ENCODE data around the gene NRN1L. TPM values are rescaled to one million over a fixed set of nuclear protein-coding genes. Genes with fewer than 3 reads are reported as not detected.

The NRN1L gene
- total RNA-seq, 1 donor from 2014 or later = not detected

DNA sequence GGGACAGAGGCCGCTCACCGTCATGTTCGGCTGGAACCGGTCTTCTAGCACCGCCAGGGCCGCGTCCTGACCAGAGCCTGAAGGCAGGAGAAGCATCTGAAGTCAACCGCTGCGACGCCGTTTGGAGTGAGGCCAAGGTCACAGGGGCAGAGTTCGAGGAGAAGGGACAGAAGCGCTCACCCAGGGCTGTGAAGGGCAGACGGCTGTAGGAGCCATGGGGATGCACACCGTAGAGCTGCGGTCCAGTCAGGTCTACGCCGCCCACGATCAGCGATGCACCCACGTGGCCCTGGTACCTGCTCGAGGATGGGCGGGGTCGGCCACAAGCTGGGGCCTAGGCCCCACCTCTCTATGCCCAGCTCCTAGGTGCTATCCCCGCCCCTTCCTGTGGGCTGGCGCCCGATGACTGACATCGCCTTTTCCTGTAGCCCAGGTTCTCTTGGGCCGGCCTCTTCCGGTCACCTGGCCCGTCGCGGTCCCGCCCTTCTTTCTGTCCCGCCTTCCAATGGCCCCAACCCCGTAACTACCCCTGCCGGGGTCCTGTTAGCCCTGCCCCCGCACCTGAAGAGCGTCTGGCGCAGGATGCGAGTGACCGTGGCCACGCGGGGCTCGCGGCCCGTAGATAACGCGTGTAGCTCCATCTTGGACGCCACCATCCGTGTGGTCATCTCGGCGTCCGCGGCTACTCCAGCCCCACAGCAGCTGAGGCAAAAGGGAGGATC lies 50.9 kb downstream of the NRN1L start:
- Histone ChIP-seq H3K4me3 (peak overlapping the region; percentile 82 to 97), H3K4me1 (peaks cover 38% of the 10 kb centered on the region), H3K27ac (peak overlapping the region; percentile 95), H3K9me3 (no peaks in the 10 kb centered on the region), H3K27me3 (no peaks in the 10 kb centered on the region), H3K36me3 (peaks cover 0 to 6% of the 10 kb centered on the region in 2 donors)
- TF ChIP-seq POLR2AphosphoS5 (IDR thresholded peaks at IDR 0.05; ENCODE audit: insufficient read depth in 1 of 2, low read depth in 1 of 2) (peak; percentile 95 to 97), POLR2A (IDR thresholded peaks at IDR 0.05) (peak in 1 of 2 donors; percentile 55)
- TF ChIP-seq, protein P1, sequence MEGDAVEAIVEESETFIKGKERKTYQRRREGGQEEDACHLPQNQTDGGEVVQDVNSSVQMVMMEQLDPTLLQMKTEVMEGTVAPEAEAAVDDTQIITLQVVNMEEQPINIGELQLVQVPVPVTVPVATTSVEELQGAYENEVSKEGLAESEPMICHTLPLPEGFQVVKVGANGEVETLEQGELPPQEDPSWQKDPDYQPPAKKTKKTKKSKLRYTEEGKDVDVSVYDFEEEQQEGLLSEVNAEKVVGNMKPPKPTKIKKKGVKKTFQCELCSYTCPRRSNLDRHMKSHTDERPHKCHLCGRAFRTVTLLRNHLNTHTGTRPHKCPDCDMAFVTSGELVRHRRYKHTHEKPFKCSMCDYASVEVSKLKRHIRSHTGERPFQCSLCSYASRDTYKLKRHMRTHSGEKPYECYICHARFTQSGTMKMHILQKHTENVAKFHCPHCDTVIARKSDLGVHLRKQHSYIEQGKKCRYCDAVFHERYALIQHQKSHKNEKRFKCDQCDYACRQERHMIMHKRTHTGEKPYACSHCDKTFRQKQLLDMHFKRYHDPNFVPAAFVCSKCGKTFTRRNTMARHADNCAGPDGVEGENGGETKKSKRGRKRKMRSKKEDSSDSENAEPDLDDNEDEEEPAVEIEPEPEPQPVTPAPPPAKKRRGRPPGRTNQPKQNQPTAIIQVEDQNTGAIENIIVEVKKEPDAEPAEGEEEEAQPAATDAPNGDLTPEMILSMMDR (IDR thresholded peaks at IDR 0.05) = no peak
- peak in 1 of 2 donors; percentile 97 for DNase-seq (ENCODE audit: extremely low spot score in 2 of 2)
- intact Hi-C loops (cut with DNase I) = loop anchor here (5.0 kb wide), 1 partner anchor 43 kb away; the partner anchor contains the start of gene PSKH1

Small RNA genes lying within 50 kb of the gene (small RNA-seq; reads per million reads assigned to genes)
- gene AC040162.2 (not detected), gene NRN1L (not detected)

Other genes with a start within 250 kb of the NRN1L start
- gene CARMIL2, start 239.7 kb upstream of the NRN1L start, total RNA-seq = 5.6 TPM
- gene ACD, start 224.6 kb upstream of the NRN1L start, total RNA-seq = 38.8 TPM
- gene PARD6A, start 223.9 kb upstream of the NRN1L start, total RNA-seq = 1.2 TPM
- 14.7 TPM for gene ENKD1, start 218.1 kb upstream of the NRN1L start, total RNA-seq
- 10.3 TPM for gene C16orf86, start 218.1 kb upstream of the NRN1L start, total RNA-seq
- gene GFOD2, start 165.6 kb upstream of the NRN1L start, total RNA-seq = 32.7 TPM
- 17.9 TPM for gene RANBP10, start 78.3 kb upstream of the NRN1L start, total RNA-seq
- not detected for gene TSNAXIP1, start 78.0 kb upstream of the NRN1L start, total RNA-seq
- 50.6 TPM for gene THAP11, start 42.6 kb upstream of the NRN1L start, total RNA-seq
- gene NUTF2, start 38.0 kb upstream of the NRN1L start, total RNA-seq = 131 TPM
- 57.7 TPM for gene CENPT, start 37.2 kb upstream of the NRN1L start, total RNA-seq
- 71.9 TPM for gene EDC4, start 11.8 kb upstream of the NRN1L start, total RNA-seq
- gene PSKH1, start 8.4 kb downstream of the NRN1L start, total RNA-seq = 17.4 TPM
- gene CTRL, start 47.0 kb downstream of the NRN1L start, total RNA-seq = 3.2 TPM
- gene PSMB10, start 52.0 kb downstream of the NRN1L start, total RNA-seq = 45.2 TPM
- gene LCAT, start 59.2 kb downstream of the NRN1L start, total RNA-seq = 33.4 TPM
- 43.2 TPM for gene SLC12A4, start 83.8 kb downstream of the NRN1L start, total RNA-seq
- gene DPEP3, start 95.6 kb downstream of the NRN1L start, total RNA-seq = not detected
- 2.0 TPM for gene DPEP2, start 114.6 kb downstream of the NRN1L start, total RNA-seq
- not detected for gene DPEP2NB, start 131.0 kb downstream of the NRN1L start, total RNA-seq
- 17.7 TPM for gene DDX28, start 138.3 kb downstream of the NRN1L start, total RNA-seq
- gene DUS2, start 138.4 kb downstream of the NRN1L start, total RNA-seq = 11.5 TPM
- gene NFATC3, start 200.5 kb downstream of the NRN1L start, total RNA-seq = 51.8 TPM